GM12891 (cell line): ENCODE results near the gene RRAS.

Source experiments
- PAX5 ChIP-seq: IDR thresholded peaks from 2 replicates; pipeline ENCODE4 v1.6.1; 2011; ENCODE audit warnings: low read length, moderate library complexity, mild to moderate bottlenecking; ENCODE audit not compliant: insufficient read depth, severe bottlenecking
- POLR2A ChIP-seq: IDR thresholded peaks from 2 replicates; pipeline ENCODE4 v1.6.1; 2011; ENCODE audit warnings: low read depth, low read length, control low read depth
- POLR2AphosphoS5 ChIP-seq: IDR thresholded peaks from 2 replicates; pipeline ENCODE4 v1.6.1; 2011; ENCODE audit warnings: low read depth, low read length, control low read depth
- SPI1 ChIP-seq: IDR thresholded peaks from 2 replicates; pipeline ENCODE4 v1.6.1; 2011; ENCODE audit warnings: low read depth, low read length, control low read depth
- TAF1 ChIP-seq: IDR thresholded peaks from 2 replicates; pipeline ENCODE4 v1.6.1; 2011; ENCODE audit warnings: low read depth, low read length, control low read depth

DNA sequence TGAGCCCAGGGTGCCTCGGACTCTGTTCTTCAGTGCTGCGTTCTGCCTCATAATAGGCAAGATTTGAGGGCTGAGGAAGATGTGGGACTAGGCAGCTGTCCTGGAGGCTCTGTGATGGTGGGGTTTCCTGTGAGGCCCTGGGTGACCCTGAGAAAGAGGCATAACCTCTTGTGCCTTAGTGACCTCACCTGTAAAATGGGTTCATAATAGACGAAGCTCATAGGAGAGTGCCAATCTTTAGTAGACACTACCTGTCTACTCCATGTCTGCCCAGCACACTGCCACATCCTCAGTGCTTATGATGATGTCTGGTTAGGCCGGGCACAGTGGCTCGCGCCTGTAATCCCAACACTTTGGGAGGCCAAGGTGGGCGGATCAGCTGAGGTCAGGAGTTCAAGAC lies 23.4 kb downstream of the RRAS start:
- TF ChIP-seq POLR2A = no peak
- no peak for TF ChIP-seq POLR2AphosphoS5
- no peak for TF ChIP-seq TAF1
- no peak for TF ChIP-seq PAX5
- no peak for TF ChIP-seq SPI1
